Esophagus squamous epithelium (tissue), 4 donors: ENCODE results near the gene HOXC9.

Experiments
- CTCF ChIP-seq, 6 experiments: fragments of 450-650 bp in 4 of 6; fragments of 200-600 bp in 2 of 6; sonication (generic) in 2 of 6; IDR thresholded peaks; one replicate each; pipeline ENCODE4 v1.5.1; 2016 to 2019; ENCODE audit warnings: antibody characterized with exemption in 6 of 6, mild to moderate bottlenecking in 4 of 6, moderate library complexity in 4 of 6
- POLR2A ChIP-seq, 4 donors: fragments of 450-650 bp; IDR thresholded peaks; one replicate each; pipeline ENCODE4 v1.6.1; 2017; ENCODE audit warnings: antibody characterized with exemption in 4 of 4, mild to moderate bottlenecking in 4 of 4, moderate library complexity in 3 of 4

GRCh38 chr12:54041097-54041690, 41.2 kb downstream of the HOXC9 start:
- TF ChIP-seq CTCF (IDR thresholded peaks at IDR 0.05), result no peak
- no peak for TF ChIP-seq POLR2A (IDR thresholded peaks at IDR 0.05)
